Measurements from ENCODE around the gene CHAF1A.

Gene CHAF1A, protein sequence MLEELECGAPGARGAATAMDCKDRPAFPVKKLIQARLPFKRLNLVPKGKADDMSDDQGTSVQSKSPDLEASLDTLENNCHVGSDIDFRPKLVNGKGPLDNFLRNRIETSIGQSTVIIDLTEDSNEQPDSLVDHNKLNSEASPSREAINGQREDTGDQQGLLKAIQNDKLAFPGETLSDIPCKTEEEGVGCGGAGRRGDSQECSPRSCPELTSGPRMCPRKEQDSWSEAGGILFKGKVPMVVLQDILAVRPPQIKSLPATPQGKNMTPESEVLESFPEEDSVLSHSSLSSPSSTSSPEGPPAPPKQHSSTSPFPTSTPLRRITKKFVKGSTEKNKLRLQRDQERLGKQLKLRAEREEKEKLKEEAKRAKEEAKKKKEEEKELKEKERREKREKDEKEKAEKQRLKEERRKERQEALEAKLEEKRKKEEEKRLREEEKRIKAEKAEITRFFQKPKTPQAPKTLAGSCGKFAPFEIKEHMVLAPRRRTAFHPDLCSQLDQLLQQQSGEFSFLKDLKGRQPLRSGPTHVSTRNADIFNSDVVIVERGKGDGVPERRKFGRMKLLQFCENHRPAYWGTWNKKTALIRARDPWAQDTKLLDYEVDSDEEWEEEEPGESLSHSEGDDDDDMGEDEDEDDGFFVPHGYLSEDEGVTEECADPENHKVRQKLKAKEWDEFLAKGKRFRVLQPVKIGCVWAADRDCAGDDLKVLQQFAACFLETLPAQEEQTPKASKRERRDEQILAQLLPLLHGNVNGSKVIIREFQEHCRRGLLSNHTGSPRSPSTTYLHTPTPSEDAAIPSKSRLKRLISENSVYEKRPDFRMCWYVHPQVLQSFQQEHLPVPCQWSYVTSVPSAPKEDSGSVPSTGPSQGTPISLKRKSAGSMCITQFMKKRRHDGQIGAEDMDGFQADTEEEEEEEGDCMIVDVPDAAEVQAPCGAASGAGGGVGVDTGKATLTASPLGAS

GRCh38 chr19:4402171-4403004, at the start of gene CHAF1A:
Gene CHAF1A, plus strand, starts transcription at chr19:4402640. Its CDS starts 123 bp downstream, at chr19:4402763.
- DNase-seq, result peak; percentile 98

DNA sequence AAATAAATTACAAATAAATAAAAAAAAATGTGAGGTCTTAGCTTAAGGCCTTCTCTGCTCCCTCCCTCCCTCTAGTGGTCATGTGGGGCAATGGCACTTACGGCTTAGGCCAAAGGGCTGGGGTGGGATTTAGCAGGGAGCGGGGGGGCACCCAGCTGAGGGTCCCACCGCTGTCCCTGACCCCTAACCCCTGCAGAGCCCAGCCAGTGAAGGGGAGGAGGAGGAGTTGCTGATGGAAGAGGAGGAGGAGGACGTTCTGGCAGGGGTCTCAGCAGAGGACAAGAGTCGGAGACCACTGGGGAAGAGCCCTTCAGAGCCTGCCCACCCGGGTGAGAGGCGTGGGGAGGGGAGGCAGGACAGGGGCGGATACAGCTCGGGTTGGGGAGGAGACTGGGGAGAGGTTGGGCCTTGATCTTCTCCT, 49.7 kb upstream of the CHAF1A start:
- peak; percentile 42 for DNase-seq

GRCh38 chr19:4354282-4354681, 48.2 kb upstream of the CHAF1A start:
- DNase-seq, result no peak

DNA sequence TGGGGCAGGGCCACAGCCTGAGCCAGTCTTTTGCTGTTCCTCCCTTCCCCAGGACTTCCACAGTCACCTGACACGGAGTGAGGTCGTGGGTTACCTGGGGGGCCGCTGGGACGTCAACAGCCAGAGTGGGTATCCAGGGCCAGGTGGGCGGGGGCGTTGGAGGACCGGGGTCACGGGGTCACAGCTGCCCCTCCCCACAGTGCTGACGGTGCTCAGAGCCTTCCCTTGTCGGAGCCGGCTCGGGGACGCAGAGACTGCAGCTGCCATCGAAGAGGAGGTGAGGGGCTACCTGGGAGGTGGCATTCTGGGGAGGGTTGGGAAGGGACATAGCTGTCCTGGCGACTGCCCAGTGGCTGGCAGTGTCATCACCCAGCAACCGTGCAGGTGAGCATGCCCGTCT, 47.5 kb upstream of the CHAF1A start:
- no peak for DNase-seq

DNA sequence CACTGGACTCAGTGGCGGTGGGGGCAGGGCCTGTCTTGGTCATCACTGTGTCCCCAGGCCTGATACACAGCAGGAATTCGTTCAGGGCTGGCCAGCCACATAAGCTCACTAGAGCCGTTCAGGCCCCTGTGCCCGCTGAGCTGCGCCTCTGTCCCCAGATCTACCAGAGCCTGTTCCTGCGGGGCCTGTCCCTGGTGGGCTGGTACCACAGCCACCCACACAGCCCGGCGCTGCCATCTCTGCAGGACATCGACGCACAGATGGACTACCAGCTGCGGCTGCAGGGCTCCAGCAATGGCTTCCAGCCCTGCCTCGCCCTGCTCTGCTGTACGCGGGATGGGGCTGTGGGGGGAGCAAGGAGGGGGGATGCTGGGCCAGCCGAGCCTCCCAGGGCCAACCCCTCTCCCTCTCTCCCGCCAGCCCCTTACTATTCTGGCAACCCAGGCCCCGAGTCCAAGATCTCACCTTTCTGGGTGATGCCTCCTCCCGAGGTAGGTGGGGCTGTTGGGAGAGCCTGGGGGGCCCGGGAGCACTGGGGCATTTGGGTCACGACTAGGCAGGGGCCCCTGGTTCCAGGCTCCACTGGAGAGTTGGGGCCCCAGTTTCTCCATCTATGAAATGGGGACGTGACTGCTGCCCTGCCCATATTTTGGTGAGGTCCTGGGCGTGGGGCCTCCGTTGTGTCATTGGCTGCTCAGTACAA, 45.2 kb upstream of the CHAF1A start:
- no peak for DNase-seq

- DNase-seq, result no peak
Measured at GRCh38 chr19:4357921-4358326, 44.5 kb upstream of the CHAF1A start.

DNA sequence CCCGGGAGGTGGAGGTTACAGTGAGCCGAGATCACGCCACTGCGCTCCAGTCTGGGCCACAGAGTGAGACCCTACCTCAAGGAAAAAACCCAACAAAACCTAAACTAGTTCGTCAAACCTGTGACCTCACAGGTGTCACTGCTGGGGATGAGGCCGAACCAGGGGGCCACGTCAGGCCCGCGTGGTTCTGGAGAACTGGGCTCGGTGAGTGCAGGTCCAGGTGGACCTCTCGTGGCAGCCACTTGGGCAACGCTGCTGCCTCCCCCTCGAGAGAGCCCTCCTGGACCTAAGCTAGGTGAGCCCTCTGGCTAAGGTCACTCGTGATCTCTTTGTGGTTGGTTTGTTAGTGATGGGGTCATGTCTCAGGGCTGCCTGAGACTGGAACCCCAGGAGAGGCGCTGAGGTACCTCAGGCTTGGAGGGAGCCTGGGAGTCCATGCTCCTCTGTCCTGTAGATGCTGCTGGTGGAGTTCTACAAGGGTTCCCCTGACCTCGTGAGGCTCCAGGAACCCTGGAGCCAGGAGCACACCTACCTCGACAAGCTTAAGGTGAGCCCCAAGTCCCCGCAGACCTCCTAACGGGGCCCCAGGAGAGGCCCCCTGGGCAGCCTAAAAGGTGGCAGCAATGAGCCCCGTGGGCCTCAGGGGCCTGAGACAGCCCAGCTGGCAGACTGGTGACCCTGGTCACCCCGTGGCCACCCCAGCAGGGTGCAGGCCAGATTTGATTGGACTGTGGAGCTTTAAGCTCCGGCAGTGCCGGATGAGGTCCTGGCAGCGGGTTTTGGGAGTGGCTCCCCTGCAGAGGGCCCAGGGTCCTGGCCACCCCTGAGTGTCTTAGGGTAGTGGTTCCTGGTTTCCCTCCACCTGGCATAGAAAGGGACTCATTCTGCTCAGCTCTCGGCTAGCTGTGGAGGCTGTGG, 43.5 kb upstream of the CHAF1A start:
- no peak for DNase-seq

DNA sequence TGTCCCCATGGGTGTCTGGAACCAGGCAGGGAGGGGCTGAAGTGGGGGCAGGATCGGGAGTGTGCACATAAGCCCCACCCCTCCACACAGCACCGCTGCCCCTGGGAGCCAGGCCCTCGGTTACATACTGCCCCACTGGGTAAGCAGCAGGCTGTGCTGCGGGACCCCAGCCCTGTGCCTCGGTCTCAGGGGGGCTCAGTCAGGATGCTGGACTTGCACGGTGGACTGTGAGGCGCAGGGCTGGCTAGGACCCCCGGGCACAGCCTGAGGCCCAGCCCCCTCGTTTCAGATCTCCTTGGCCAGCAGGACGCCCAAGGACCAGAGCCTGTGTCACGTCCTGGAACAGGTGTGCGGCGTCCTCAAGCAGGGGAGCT, 42.8 kb upstream of the CHAF1A start:
- DNase-seq, result no peak

DNA sequence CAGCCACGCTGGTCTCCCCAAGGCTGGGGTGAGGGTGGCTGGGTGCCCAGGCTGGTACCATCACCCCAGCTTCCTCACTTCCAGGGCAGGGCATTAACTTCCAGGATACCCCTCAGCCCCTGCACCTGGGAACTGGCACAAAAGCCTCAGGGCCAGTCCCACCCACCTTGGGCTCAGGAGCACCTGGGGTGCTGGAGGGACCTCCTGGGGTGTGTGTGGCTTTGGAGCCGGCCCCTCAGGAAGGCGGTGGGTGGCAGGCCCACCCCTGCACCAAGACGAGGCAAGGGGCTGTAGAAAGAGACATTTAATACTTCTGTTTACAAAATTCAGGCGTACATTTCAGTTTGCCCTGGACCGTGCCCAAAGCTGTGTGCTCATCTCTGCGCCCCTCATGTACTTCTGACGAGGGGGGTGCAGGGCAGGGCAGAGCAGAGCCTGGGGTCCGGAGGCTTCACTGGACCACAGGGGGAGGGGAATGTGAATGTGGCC, 42.3 kb upstream of the CHAF1A start:
- no peak for DNase-seq

GRCh38 chr19:4360641-4361151, 41.7 kb upstream of the CHAF1A start:
- no peak for DNase-seq

- no peak for DNase-seq
Measured at GRCh38 chr19:4361152-4362046, 41.0 kb upstream of the CHAF1A start.

DNA sequence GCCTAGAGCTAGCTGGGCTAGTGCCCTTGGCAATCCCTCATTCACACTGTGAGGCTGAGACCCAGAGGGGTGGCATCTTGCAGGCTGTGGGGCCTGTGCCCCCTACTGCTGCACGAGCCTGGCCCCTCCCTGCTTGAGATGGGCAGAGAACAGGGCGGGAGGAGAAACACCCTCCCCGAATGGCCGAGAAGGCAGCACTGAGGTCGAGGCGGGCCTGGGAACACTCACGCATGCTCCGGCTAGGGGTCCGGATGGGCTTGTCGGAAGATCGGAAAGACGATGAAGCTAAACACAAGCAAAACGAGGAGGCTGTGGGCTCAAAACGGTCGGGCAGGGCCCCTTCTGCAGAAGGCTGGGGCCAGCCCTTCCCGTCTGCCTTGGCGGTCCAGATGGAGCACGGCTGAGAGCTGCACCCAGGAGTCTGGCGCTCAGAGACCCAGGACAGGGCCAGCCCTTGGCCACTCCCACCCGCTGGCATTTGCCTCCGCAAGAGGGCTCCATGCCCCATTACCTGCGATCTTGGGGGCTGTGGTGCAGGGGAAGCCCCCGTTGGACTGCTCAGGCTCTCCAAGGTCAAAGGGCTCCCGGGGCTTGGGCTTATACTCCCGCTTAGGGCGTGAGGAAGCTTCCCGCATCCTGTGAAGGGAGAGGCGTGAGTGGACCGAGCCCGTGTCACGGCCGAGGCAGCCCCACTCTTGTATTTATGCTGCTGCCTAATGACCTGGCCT, 40.2 kb upstream of the CHAF1A start:
- DNase-seq, result no peak

DNA sequence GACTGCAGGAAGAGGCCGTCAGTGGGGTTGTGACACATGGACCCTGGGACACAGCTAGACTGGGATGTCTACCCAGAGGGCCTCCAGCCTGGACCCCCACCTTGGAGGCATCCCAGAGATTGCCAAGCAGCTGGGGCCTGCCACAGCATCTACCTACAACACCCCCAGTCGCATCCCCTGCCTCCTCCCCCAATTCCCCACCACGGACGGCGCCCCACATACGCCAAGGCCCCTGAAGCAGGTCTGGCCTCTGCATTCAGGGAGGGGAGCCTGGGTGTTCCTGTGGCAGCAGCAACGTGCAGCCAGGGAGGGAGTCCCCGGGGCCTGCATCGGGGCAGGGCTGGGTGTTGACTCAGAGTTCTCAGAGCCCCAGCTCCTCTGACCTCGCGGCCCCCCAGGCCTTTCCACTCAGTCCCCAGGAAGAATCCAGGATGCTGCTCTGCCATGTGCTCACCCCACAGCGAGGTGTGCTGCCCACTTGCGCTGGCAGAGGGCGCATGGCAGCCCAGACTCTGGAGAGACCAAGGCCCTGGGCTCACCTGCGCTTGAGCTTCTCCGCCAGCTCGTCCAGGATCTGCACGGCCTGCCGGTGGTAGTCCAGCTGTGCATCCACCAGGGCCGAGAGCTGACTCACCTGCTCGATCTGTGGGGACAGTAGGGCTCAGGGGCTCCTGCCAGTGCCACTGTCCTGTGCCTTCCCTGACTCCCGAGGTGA, 39.5 kb upstream of the CHAF1A start:
- no peak for DNase-seq

DNA sequence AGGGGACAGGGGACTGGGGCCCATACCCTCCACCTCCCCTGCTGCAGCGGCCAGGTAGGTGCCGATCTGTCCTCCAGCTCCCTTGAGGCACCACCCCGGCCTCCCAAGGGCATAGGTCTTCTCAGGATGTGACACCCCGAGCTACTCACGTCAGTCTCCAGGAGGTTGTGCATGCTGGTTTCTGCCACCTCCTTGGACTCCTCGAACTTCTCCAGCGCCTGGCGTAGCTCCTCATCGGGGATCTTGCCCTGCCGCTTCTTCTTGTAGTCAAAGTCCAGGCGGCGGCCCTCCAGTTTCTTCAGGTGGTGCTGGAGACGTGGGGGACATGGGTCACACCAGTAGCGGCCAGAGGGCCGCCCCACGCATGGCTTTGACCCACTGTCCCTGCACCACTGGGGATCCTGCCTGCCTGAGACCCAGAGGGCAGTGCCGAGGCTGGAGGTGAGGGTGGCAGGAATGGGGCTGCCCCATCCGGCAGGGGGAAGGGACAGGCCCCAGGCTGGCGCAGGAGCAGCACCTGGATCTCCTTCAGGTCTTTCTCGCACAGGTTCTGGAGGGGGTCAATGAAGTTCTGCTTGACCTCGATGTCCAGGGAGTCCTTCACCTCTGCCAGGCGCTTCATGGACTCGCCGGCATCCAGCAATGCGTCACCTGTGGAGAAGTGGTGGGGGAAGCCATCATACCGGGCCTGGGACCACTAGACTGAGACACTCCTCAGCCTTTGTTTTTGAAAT, 38.7 kb upstream of the CHAF1A start:
- no peak for DNase-seq

- DNase-seq, result no peak
Measured at GRCh38 chr19:4365341-4365740, 37.1 kb upstream of the CHAF1A start.

DNA sequence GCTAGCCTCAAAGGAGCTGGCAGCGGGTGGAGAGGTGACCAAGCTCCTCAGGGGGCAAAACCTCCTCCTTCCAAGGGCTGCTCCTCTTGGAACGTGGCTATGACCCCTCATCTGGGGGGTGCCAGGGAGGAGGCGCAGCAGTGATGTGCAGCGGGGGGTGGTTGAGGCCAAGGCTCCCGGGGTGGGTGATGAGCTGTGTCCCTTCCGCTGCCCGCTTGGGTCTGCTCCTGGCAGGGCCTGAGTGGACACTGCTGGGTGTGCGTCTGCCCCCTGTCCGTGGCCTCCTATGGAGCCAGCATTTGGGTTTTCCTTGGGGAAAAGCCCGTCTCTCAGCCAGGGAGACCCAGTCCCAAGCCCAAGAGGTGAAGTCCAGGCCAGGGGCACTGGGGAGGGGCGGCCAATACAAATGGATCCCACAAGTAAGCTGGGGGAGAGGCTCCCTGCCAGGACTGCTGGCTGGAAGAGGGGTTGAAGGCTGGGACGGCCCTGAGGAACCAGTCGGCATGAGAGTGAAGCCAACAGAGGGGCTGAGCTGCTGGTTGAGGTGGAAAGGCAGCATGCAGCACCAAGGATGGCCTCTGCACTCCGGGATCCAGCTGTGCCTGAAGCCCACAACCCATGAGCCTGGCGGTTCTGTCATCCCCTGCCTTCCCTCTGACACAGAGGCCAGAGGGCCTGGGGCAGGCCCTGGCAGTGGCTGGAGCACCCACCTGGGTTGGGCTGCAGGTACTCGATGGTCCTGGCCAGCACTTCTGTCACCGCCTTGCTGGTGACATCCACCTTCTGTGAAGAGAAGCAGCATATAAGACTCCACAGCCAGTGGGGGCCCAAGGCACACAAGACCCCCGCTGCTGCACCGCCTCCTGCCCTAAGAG, 36.4 kb upstream of the CHAF1A start:
- DNase-seq, result no peak

Data from T1000 (cell line).